ENCODE results near the gene GAB3.

GAB3 gene

GRCh38 chrX:154750301-154751202 lies at the start of gene GAB3:
Gene GAB3, minus strand, starts transcription at chrX:154751077. Its CDS starts 52 bp downstream, at chrX:154751025.
- DNase-seq (ENCODE audit: low read depth in 3 of 3): no peak

GRCh38 chrX:154799556-154800348 lies 48.9 kb upstream of the GAB3 start:
- no peak for DNase-seq (ENCODE audit: low read depth in 3 of 3)

- no peak for DNase-seq (ENCODE audit: low read depth in 3 of 3)
These were observed 46.1 kb upstream of the GAB3 start for GRCh38 chrX:154797006-154797405.

- DNase-seq (ENCODE audit: low read depth in 3 of 3): no peak
These were observed 44.1 kb upstream of the GAB3 start for GRCh38 chrX:154795016-154795415.

- DNase-seq (ENCODE audit: low read depth in 3 of 3): no peak
These were observed 42.4 kb upstream of the GAB3 start for GRCh38 chrX:154793084-154793795.

- no peak for DNase-seq (ENCODE audit: low read depth in 3 of 3)
These were observed 41.1 kb upstream of the GAB3 start for GRCh38 chrX:154791939-154792338.

GRCh38 chrX:154791467-154791866 lies 40.6 kb upstream of the GAB3 start:
- DNase-seq (ENCODE audit: low read depth in 3 of 3): no peak

GRCh38 chrX:154785716-154786115 lies 34.8 kb upstream of the GAB3 start:
- DNase-seq (ENCODE audit: low read depth in 3 of 3): no peak

GRCh38 chrX:154784149-154784995 lies 33.5 kb upstream of the GAB3 start:
- no peak for DNase-seq (ENCODE audit: low read depth in 3 of 3)

- no peak for DNase-seq (ENCODE audit: low read depth in 3 of 3)
These were observed 30.1 kb upstream of the GAB3 start for GRCh38 chrX:154780968-154781367.

- no peak for DNase-seq (ENCODE audit: low read depth in 3 of 3)
These were observed 28.4 kb upstream of the GAB3 start for GRCh38 chrX:154779261-154779660.

GRCh38 chrX:154776753-154777152 lies 25.9 kb upstream of the GAB3 start:
- no peak for DNase-seq (ENCODE audit: low read depth in 3 of 3)

- DNase-seq (ENCODE audit: low read depth in 3 of 3): peak in 1 of 3 donors; percentile 24
These were observed 24.8 kb upstream of the GAB3 start for GRCh38 chrX:154775419-154776349.

- no peak for DNase-seq (ENCODE audit: low read depth in 3 of 3)
These were observed 23.7 kb upstream of the GAB3 start for GRCh38 chrX:154774622-154775021.

- DNase-seq (ENCODE audit: low read depth in 3 of 3): peak; percentile 84 to 91 (median 90)
These were observed 11.8 kb upstream of the GAB3 start, which contains the start of gene DKC1 for GRCh38 chrX:154762537-154763296. Gene DKC1, plus strand, starts transcription at chrX:154762864. Its CDS starts 102 bp downstream, at chrX:154762966.

- DNase-seq (ENCODE audit: low read depth in 3 of 3): no peak
These were observed 11.2 kb upstream of the GAB3 start for GRCh38 chrX:154761977-154762536.

GRCh38 chrX:154758696-154759095 lies 7.8 kb upstream of the GAB3 start:
- no peak for DNase-seq (ENCODE audit: low read depth in 3 of 3)

GRCh38 chrX:154751669-154752271 lies 893 bp upstream of the GAB3 start:
- no peak for DNase-seq (ENCODE audit: low read depth in 3 of 3)

All from stimulated activated CD4-positive, alpha-beta T cell treated with anti-CD3 and anti-CD28 coated beads, TNF-alpha, amount 100 ng/mL, for 48 hours (primary cell).